Measurements from ENCODE around the gene ZDHHC11B.

- no peak for TF ChIP-seq POLR2AphosphoS5 (IDR thresholded peaks at IDR 0.05)
- TF ChIP-seq EP300 (IDR thresholded peaks at IDR 0.05) = no peak
These were observed 27.6 kb downstream of the ZDHHC11B start for GRCh38 chr5:756865-757345.

All from stomach (tissue), 4 donors.